GM18505 (cell line): ENCODE results near the gene OVCH1.

Experiments
- ATAC-seq: cut with Tn5 transposase; IDR thresholded peaks from one replicate; pipeline ENCODE4 v1.9.1; 2021; ENCODE audit not compliant: unreplicated experiment
- POLR2A ChIP-seq: IDR thresholded peaks from 4 replicates; pipeline ENCODE4 v1.6.1; 2011; ENCODE audit warnings: borderline replicate concordance; ENCODE audit not compliant: insufficient read depth, insufficient read length; ENCODE audit errors: extremely low read depth

OVCH1 gene

GRCh38 chr12:29518407-29518806 lies 20.9 kb upstream of the OVCH1 start:
- no peak for TF ChIP-seq POLR2A
- ATAC-seq, result no peak

- TF ChIP-seq POLR2A, result no peak
- ATAC-seq, result no peak
Observed at GRCh38 chr12:29517264-29517663, 19.8 kb upstream of the OVCH1 start.

- ATAC-seq, result no peak
- no peak for TF ChIP-seq POLR2A
Observed at GRCh38 chr12:29516431-29516875, 19.0 kb upstream of the OVCH1 start.

- ATAC-seq, result no peak
- TF ChIP-seq POLR2A, result no peak
Observed at GRCh38 chr12:29510591-29511185, 13.2 kb upstream of the OVCH1 start.

- TF ChIP-seq POLR2A, result no peak
- no peak for ATAC-seq
Observed at GRCh38 chr12:29509503-29509902, 12.0 kb upstream of the OVCH1 start.

- no peak for ATAC-seq
- no peak for TF ChIP-seq POLR2A
Observed at GRCh38 chr12:29508949-29509348, 11.5 kb upstream of the OVCH1 start.

GRCh38 chr12:29505122-29505521 lies 7.6 kb upstream of the OVCH1 start:
- no peak for ATAC-seq
- TF ChIP-seq POLR2A, result no peak

GRCh38 chr12:29503283-29503682 lies 5.8 kb upstream of the OVCH1 start:
- TF ChIP-seq POLR2A, result no peak

GRCh38 chr12:29499235-29499634 lies 1.7 kb upstream of the OVCH1 start:
- no peak for TF ChIP-seq POLR2A
- ATAC-seq, result no peak

More at GRCh38 chr12:29503283-29503682, 5.8 kb upstream of the OVCH1 start:
- ATAC-seq, result no peak

GRCh38 chr12:29492891-29493290 lies 4.6 kb downstream of the OVCH1 start:
- no peak for ATAC-seq
- no peak for TF ChIP-seq POLR2A

GRCh38 chr12:29486972-29487371 lies 10.5 kb downstream of the OVCH1 start:
- ATAC-seq, result no peak
- TF ChIP-seq POLR2A, result no peak

- TF ChIP-seq POLR2A, result no peak
- ATAC-seq, result no peak
Observed at GRCh38 chr12:29463198-29463597, 34.3 kb downstream of the OVCH1 start.

- ATAC-seq, result no peak
Observed at GRCh38 chr12:29460082-29460481, 37.4 kb downstream of the OVCH1 start.

GRCh38 chr12:29455087-29455486 lies 42.4 kb downstream of the OVCH1 start:
- no peak for ATAC-seq
- TF ChIP-seq POLR2A, result no peak

More at GRCh38 chr12:29460082-29460481, 37.4 kb downstream of the OVCH1 start:
- no peak for TF ChIP-seq POLR2A

GRCh38 chr12:29451888-29452287 lies 45.6 kb downstream of the OVCH1 start:
- no peak for TF ChIP-seq POLR2A

More at GRCh38 chr12:29451888-29452287, 45.6 kb downstream of the OVCH1 start:
- no peak for ATAC-seq
